Fibroblast of skin of left quadriceps (primary cell): Measurements from ENCODE around the gene FIBCD1.

Experiments
- DNase-seq, 2 experiments: peaks; one replicate each; pipeline ENCODE4 v3.0.0-alpha.2; 2013; ENCODE audit warnings: low read depth in 2 of 2

FIBCD1 gene

DNA sequence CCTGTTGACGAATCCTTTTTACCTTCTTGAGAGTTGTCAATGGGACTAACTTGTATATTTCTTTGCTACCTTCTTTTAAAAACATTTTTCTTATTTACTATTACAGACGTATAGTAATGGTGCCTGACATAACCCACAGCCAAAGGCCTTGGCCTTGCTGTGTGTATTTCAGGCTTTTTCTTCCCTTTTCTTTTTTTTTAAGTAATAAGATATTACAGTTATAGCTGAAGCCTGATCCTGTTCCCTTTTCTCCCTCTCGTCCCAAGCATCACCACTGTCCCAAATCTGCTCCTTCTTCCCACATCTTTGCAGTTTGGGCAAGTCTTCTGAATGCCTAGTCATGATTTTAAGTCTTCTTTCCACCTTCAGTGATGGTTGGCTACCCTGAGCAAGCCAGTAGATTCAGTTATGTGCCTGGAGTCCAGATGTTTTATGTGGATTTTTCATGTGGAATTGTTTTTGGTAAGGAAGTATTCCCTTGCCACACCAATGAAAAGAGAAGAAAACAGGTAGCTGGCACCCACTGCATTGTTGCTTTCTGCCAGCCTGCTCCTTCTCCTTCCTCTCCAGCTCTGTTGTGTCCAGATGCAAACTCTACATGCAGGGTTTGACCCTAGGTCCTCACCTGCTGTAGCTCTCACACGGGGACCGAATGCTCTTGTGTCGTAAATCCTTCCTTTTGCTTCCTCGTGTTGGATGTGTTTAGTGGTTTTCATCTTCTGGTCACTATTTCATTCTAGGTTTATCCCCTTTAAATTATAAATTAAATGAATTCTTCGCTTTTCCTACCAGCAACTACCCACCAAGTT lies 77.5 kb downstream of the FIBCD1 start:
- DNase-seq, result no peak

DNA sequence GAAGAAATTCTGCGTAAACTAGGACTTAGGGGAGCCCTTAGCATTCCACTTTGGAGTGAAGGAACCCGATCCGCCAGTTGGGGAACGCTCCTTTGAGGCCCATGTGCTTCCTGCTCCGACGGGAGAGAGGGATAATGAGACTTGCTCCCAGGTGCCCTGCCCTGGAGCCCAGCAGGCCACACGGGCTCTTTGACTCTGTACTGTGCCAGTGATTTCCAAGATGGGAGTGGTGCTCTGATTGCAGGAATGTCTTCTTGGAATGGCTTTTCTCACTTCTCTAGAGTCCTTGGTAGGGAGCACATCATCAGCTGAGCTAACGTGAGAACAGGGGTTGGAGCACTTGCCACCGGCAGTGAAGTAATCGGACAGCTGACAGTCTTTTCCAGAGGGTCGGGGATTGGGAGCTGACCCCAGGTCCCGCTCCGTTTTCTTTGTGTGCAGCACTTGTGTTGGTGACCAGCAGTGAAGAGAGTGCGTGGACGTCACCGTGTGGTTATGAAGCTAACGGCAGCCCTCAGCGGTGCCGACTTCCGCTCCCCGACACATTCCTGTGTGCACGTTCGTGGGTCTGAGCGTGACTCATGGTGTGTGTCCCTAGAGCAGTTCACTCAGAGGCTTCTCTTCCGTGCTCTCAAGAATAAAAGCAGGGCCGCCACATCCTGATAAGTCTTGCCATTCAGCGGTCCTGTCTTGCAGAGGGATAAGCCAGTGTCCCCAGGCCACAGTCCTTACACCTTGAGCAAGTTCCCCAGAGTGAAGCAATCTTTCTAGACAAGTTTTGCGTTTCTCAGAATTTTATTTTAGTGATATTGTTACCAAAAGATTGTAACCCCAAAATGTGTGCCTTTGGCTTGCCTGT lies 78.4 kb downstream of the FIBCD1 start:
- DNase-seq, result peak; percentile 87 to 88

DNA sequence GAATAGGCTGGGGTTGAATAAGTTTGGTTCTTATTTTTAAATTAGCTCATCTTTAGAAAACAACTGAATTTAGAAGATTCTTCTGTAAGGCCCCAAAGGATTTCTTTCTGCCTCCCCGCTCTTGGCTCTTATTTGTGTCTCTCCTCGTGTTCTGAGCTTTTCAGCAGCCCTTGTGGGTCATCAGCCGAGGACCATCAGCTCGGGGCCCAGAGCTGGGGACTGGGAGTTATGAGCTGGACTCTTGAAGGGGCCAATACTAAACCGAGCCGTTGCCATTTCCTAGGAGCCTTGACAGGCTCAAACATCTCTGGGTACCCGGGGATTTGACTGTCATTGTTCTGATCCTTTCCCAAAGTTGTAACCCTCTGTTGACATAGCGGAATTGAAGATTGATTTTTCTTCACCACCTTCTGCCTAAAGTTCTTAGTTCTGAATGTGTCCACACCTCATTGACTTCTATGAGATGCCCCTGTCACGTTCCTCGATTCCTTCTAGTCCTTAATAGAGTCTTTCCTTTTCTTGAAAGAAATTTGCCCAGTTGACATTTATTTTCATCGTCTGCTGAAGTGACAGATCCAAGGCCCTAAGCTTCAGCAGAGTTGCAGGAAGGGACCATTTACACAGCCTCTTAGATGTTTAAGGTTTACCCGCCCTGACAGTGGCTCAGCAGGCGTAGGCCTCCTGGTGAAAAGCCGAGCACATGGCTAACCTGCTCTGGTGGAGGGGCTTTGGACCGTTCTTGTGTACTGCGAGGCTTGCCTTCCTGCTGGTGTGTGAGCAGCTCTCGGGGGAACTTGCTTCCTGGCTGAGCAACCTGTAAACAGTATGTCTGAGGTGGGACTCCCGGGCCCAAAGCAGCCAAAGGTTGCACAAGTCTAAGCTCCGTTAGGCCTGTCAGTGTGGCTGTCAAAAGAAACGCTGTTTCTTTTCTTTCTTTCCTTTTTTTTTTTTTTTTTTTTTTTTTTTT lies 80.0 kb downstream of the FIBCD1 start:
- no peak for DNase-seq

- DNase-seq, result peak; percentile 68
Measured at GRCh38 chr9:130857864-130858738, 80.9 kb downstream of the FIBCD1 start.

- DNase-seq, result no peak
Measured at GRCh38 chr9:130856474-130856873, 82.6 kb downstream of the FIBCD1 start.

- no peak for DNase-seq
Measured at GRCh38 chr9:130854835-130855234, 84.2 kb downstream of the FIBCD1 start.

DNA sequence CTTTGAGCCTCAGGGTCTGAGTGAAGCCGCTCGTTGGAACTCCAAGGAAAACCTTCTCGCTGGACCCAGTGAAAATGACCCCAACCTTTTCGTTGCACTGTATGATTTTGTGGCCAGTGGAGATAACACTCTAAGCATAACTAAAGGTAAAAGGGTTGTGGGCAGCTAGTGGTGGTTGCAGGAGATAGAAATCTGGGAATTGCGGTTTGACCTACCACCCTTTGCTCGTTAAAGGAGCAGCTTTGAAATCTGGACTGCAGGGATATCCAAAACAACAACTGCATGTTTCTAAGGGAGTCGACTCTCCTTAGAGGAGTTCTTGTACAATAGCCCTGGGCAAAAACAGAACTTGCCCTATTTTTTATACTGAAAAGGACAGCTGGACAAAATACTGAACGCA lies 85.0 kb downstream of the FIBCD1 start:
- DNase-seq, result no peak

- DNase-seq, result no peak
Measured at GRCh38 chr9:130852801-130853200, 86.2 kb downstream of the FIBCD1 start.
